GM18505 (cell line): ENCODE measurements around the gene LYVE1.
"Not testable (repeated sequence)": the region's sequence is repeated elsewhere in the genome, so short reads cannot be mapped to it uniquely, and the experiment has no call there.

ENCODE experiments used
- ATAC-seq: cut with Tn5 transposase; IDR thresholded peaks from one replicate; pipeline ENCODE4 v1.9.1; 2021; ENCODE audit not compliant: unreplicated experiment
- POLR2A ChIP-seq: IDR thresholded peaks from 4 replicates; pipeline ENCODE4 v1.6.1; 2011; ENCODE audit warnings: borderline replicate concordance; ENCODE audit not compliant: insufficient read depth, insufficient read length; ENCODE audit errors: extremely low read depth

The LYVE1 gene

DNA sequence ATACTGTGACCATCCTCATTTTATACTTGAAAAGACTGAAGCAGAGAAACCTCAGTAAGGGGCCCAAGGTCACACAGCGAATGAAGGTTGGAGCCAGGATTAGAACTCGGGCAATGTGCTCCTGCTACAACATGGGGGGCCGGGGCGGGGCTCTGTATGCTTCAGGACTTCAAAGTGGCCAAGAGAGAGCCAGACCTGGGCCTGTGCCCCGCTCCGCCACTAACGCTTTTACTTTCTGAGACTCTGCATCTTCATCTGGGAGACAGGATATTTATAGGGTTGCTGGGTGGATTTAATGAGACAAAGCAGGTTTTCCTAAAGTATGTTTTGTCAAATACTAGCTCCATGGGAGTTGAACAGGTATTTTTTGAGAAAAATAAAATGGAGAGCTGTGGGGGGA is 33.9 kb upstream of the LYVE1 start:
- no peak for ATAC-seq
- no peak for TF ChIP-seq POLR2A

DNA sequence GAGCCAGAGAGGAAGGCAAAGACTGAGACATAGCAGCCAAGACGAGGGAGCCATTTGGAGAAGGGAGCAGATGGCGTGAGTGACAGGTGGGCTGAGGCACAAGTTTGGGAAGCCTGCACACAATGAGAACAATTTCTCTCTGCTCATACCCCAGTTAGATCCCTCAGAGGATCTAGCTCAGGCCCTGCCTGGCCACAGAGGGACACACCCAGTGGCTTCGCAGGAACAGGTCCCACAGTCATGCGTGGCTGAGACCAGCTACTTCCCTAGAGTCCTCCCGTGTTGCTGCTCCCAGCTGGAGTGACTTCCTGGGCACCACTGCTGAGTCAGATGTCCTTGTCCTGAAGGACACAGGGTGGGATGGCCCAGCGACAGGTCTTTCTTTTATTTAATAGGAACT is 33.4 kb upstream of the LYVE1 start:
- no peak for ATAC-seq
- no peak for TF ChIP-seq POLR2A

DNA sequence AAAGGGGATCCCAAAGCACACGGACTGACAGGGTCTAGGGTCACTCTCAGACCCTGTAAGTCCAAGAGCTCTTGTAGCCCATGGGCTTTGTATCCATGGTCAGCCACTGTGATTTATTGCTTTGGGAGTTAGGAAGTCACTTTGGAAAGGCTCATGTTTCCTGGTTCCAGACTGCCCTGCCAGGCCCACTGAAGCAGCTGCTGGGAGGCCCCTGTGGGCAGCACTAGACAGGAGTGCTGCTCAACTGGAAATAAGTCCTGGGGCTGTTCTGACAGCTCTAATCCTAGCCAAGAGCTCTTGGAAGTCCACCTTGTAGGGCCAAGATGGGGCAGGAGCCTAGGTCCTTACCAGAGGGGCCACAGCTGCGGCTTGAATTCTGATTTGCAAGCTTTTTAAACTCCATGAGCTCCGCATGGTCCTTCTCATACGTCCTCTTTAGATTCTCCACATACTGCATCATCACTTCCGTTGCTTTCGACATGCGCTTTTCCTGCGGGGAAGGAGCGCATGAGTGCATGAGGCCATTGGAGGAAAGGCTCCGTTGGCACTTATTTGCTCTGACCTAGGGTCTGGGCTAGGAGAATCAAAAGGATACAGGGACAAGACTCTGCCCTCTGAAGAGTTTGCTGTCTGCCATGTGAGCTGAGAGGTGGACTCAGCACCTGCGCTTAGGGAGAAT is 32.2 kb upstream of the LYVE1 start:
- no peak for ATAC-seq
- TF ChIP-seq POLR2A = no peak

DNA sequence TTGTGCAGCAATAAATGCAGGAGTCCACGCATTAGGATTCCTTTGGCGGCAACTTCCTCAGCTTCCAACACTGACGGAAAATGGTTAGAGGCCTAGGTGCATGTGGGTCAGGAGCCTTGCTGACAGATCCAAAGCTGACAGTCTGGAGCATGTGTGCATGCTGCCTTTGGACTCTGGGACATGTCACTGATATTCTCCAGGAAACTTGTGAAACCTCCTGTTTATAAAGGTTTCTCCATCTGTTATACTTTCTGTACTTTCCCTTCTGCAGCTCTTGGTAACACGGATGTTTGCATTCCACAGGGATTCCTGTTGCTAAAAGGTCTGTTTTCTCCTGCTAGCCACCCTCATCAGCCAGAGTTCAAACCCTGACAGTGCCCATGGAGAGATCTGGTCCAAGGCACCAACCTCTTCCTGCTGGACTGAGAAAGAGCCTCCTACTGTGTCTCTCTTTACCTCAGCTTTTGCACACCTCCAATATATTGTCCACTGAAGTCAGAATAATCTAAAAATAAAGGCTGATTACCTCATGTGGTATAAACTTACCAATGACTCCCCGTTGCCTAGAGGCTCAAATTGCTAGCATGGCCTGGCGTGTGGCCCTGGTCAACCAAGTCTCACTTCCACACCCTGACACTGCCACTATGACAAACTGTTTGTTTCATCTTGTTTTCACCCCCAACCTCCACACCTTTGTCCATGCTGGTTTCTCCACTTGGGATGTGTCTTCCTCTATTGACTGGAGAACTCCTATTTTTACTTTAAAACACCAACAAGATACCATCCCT is 31.1 kb upstream of the LYVE1 start:
- no peak for ATAC-seq
- TF ChIP-seq POLR2A = no peak

DNA sequence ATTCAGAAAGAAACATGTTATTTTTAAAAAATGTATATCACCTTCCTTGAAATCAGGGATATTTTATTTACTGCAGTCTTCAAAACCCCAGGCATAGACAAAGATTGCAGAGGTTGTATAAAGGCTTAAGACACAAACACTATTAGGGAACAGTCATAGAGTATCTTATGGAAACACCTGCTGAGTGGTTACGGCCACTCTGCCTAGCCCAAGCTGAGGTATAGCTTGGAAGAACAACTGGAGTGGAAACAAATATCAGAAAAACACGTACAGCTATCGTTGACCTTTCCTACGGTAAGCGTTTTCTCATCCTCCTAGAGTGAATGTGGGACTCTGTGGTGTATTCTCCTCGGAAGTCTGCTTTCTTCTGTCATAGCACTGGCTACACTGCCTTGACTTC is 30.4 kb upstream of the LYVE1 start:
- no peak for ATAC-seq
- no peak for TF ChIP-seq POLR2A

DNA sequence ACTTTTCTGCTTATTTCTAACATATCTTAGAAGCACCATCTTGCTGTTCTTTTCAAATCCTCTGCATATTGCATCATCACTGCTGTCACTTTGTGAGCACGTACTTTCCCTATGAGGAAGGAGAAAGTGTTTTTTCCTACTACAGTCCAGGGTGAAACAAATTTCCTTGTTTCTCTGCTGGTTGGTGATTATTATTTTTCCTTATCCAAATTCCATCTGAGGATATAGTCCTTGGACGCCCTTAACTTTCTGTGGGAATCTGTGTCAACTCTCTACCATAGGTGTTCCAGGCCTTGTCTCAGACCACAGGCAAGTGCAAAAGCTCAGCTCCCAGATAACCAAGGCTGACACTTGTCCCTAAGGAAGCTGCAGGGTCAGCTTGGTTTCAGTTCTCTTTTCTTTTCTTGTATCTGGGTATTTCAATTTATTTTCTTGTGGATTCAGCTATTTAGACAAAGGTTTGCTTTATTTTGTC is 29.4 kb upstream of the LYVE1 start:
- no peak for ATAC-seq

DNA sequence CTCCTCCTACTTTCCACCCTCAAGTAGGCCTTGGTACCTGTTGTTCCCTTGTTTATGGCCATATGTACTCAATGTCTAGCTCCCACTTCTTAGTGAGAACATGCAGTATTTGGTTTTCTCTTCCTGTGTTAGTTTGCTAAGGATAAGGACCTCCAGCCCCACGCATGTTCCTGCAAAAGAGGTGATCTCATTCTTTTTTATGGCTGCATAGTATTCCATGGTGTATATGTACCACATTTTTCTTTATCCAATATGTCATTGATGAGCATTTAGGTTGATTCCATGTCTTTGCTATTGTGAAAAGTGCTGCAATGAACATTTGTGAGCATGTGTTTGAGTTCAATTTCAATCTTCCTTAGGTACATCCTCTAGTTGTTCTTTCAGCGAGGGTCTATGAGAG is 27.4 kb upstream of the LYVE1 start:
- ATAC-seq = not testable (repeated sequence)

More for the DNA sequence above, 29.4 kb upstream of the LYVE1 start:
- no peak for TF ChIP-seq POLR2A

DNA sequence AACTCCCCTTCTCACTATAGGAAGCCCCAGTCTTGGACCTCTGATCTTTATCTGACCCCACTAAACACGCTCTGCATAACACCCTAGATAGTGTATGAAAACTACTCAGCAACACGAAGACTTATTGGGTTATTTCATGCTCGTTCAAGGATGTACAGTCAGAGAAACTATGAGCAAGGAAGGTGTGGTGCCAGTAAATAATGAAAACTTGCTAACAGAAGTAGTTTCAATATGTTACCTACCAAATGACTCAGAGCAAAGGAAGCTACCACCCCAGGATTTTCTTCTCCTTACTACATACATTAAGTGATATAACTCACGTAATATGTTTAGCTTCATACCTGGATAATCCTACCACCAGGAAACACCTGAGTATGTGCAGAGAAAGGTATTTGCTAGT is 25.9 kb upstream of the LYVE1 start:
- TF ChIP-seq POLR2A = no peak

DNA sequence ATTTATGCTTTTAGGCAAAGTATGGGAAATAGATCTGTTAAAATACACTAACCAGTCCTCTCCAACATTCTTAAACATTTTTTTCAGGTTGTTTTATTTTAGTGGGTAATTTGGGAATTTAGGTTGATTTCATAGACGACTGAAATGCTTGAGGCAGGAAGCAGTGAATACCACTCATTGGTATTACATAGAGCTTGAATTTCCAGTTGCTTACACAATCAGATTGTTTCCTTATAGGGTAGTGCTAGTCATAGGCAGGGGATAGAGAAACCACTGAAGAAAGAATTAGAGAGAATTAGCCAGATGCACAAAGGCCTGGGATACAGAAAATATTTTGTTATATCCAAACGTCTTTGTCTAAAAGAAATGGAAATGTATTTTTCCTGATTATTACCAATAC is 23.9 kb upstream of the LYVE1 start:
- ATAC-seq = no peak
- no peak for TF ChIP-seq POLR2A

More for the DNA sequence above, 25.9 kb upstream of the LYVE1 start:
- ATAC-seq = no peak

DNA sequence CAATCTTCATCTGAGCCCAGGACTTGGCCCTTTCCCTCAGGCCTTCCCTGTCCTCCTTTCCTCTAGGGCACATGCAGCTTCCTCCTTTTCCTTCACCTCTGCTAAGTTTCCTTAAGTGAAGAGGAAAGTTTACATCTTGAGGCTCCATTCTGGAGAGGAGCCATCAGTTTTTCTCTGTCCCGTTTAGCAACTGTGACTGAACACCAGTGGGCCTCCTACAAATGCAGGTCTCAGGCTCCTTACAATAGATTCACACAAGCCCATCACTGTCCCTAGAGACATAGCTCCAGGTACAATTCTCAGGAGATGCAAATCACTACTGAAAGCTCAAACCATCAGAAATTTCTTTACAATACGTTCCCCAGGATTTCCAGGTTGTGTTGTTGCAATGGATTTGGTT is 23.3 kb upstream of the LYVE1 start:
- no peak for TF ChIP-seq POLR2A
- no peak for ATAC-seq

DNA sequence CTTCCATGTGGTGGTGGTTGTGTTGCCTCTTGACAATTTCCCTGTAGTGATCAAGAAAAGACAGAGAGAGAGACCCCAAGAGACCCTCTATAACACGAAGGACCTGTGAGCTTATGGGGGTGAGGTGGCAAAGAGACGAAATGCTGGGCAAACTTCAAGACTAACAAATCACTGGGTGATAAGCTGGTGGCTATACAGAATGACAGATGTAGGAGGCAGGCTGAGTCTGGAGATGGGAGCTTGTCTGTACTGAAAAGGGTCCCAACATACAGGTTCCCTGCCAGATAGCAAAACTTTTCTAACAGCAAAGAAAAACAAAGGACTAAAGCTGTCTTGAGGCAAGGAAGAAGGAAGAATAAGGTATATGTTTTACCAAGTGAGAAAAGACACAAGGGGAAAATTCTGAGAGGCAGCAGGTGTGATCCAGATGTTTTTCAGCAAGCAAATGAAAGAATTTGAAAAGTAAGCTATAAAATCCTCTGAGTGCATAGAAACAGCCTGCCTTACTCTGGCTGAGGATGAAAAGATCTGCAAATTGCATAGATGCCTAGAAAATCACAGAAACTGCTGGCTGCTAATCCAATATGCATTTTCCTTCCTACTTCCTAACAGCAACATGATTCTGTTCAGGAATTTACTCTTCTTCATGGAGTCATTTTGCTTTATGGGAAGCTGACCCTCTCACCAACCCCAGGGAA is 21.9 kb upstream of the LYVE1 start:
- no peak for ATAC-seq
- TF ChIP-seq POLR2A = no peak

DNA sequence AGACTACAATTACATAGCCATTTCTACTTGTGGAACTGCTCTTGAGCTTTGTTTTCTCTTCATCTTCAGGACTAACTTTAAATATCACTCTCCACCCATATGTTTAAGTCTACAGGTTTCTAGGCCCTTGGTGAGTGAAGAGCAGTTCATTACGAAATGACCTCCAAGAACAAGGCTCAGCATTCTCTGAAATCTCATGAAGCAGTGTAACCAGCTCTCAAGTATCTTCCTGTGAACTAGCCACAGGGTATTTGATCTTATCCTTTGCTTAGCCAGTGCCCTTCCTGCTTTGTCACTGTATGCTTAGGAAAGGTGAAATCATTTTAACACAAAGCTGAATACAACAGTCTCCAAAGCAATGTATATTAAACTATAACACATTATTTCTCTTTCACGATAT is 20.4 kb upstream of the LYVE1 start:
- no peak for TF ChIP-seq POLR2A
- ATAC-seq = no peak

DNA sequence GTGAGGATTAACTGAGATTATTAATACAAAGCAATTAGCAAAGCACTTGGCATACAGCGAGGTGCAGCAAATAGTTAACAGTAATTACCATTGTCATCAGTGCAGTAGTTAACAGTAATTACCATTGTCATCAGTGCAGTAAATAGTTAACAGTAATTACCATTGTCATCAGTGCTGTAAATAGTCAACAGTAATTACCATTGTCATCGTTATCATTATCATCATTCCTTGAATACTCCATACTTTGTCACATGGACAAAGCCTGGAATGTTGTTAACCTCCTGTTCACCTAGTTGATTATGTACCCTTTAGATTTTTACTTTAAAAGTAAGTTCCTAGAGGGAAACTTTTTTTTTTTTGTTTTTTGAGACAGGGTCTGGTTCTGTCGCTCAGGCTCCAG is 19.5 kb upstream of the LYVE1 start:
- no peak for TF ChIP-seq POLR2A

DNA sequence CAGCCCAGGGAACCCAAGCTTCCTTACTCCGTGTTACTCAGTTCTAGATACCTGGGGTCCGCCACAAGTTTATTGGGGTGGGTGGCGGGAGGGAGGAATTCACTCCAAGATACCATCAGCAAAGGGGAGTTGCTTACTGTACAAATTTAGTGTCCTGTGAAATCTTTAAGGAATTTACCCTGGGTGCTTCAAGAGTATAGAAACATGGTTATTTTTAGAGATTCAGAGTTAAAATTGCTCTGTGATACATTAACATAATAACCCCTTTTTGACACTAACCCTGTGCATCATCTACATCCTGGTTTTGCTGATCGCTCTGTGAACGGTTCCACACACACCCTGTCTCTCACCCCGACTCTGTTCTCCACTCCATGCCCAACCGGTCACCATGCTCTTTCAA is 18.9 kb upstream of the LYVE1 start:
- ATAC-seq = no peak
- no peak for TF ChIP-seq POLR2A

More for the DNA sequence above, 19.5 kb upstream of the LYVE1 start:
- no peak for ATAC-seq
